NCI-H524 (cell line): ENCODE measurements around the gene CALN1.
"Not testable (repeated sequence)": the region's sequence is repeated elsewhere in the genome, so short reads cannot be mapped to it uniquely, and the experiment has no call there.

ENCODE experiments used
- DNase-seq, 2 experiments: peaks; one replicate each; lab custom pipeline; 2025; lab: John Stamatoyannopoulos, UW

The CALN1 gene

DNA sequence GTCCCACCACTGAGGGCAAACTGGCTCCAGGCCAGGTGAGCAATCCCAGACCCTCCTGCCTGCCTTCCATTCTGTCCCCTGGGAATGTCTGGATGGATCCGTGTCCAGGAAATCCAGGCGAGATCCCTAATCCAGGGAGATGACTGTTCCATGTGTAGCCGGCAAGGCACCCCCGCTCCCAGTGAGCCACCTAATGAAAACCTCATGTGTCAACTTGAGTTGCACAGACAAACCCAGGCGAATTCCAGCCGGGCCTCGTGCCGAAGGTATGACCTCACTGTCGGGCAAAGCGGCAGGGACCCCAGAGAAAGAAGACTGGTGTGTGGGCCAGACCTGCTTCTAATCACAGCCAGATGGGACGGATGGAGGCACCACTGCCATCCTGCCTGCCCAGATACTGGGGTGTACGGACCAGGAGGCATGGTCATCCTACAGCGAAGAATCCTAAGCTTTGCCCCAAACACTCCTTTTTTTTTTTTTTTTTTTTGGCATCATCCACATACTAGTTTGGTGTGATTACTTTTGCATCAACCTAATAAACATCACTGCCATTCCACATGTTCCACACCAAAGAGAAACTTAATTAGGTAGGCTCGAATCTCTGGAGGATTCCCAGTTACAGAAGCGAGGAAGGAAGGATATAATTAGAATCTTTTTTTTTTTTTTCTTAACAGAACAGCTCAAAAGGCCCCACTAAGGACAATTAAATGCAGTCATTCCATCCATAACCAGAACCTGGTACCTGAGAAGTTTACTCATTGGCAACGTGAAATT, 313.1 kb downstream of the CALN1 start:
- no peak for DNase-seq

DNA sequence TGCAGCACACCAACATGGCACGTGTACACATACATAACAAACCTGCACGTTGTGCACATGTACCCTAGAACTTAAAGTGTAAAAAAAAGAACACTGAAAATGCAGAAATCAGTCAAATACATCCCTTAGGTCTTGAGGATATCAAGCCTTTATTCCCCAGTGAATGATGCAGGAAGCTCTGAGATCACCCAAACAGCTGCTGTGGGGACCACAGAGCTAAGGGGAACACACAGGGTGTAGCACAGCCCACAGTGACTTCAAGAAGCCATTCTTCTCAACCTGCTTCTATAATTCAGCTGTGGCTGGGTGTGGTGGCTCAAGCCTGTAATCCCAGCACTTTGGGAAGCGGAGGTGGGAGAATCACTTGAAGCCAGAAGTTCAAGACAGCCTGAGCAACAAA, 314.9 kb downstream of the CALN1 start:
- no peak for DNase-seq

- DNase-seq, result no peak
Measured at GRCh38 chr7:72092769-72093168, 319.4 kb downstream of the CALN1 start.

DNA sequence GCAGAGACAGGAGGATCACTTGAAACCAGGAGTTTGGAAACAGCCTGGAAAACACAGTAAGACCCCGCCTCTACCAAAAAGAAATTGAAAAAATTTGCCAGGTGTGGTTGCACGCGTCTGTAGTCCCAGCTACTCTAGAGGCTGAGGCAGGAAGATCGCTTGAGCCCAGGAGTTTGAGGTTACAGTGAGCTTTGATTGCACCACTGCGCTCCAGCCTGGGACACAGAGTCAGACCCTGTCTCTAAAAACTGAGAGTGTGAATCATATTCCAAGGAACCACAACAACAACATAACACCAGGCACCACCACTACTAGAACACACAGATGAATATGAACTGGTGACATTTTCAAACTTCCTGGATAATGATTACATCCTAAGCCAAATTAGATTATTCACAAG, 324.2 kb downstream of the CALN1 start:
- DNase-seq, result no peak

DNA sequence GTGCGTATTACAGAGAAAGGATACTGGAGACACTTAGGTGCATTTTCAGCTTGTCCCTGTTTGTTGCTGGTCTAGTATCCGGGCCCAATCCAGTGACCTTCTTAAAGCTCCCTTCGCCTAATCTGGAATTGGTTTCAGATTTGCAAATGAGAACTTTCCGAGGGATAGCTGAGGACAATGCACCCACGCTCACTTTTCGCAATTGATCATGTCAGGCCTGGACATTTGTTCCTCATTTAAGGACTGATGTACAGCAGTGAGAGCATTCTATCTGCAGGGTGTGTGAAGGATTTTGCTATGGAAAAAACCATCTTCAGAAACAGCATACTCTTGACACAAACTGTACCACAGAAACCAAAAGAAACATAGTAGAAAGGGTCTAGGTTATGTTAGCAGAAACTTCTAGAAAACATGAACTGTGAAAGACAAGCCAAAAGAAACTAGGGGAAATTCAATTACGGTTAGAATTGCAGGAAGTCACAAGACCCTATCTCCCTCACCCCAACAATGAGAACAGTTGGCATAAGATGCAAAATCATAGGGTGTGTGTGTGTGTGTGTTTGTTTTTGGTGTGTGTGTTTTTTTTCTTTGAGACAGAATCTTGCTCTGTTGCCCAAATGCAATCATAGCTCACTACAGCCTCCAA, 331.1 kb downstream of the CALN1 start:
- DNase-seq, result no peak

DNA sequence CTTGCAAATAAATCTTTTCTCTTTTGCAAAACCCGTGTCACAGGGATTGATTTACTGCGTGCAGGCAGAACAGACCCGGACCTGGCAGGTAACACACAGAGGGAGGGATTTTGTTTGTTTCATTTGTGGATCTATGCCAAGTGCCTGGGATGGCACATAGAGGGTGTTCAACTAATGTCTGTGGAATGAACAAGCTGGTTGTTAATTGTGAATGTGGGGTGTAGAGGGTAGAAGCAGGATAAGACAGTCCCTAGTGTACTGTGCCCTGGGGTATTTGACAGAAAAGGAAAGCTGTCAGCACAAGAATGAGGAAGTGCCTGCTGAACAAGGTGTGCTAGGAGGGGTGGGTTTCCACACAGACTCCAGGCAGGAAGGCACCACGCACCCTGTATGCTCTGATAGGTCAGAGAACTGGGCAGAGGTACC, 331.8 kb downstream of the CALN1 start:
- no peak for DNase-seq

DNA sequence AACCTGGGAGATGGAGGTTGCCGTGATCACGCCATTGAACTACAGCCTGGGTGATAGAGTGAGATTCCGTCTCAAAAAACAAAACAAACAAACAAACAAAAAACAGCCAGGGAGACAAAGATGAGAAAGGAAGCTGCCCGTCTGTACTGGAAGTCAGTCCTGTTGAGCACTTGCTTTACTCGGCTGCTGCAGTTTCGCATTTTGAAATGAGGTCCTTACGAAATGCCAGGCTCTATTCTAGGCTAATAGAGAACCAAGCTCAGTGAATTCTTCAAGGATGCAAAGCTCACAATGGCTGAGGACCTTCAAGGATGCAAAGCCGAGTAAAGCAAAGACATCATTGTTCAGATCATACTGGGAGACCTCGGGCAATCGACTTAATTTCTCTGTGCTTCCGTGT, 333.3 kb downstream of the CALN1 start:
- no peak for DNase-seq

DNA sequence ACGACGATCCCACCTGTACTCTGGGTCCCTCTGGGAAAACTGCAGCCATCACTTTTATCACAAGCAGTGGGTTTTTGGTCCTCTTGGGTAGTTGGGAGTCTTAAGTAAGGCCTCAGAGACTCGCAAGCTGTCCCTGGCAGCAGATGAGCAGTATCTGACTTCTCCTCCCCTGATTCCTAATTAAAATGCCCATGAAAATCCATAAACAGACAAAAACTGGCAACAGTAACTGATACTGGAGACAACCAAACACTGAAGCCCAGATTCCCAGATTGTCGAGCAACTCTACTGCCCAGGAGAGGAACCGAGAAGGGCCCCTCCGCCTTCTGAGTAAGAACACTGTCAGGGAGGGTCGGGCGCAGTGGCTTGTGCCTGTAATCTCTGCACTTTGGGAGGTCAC, 333.8 kb downstream of the CALN1 start:
- DNase-seq, result no peak

GRCh38 chr7:72077786-72078185, 334.4 kb downstream of the CALN1 start:
- no peak for DNase-seq

GRCh38 chr7:72072901-72073300, 339.2 kb downstream of the CALN1 start:
- no peak for DNase-seq

- peak in 1 of 2 experiments; percentile 11 for DNase-seq
Measured at GRCh38 chr7:72069263-72069662, 342.9 kb downstream of the CALN1 start.

GRCh38 chr7:72065764-72066163, 346.4 kb downstream of the CALN1 start:
- not testable (repeated sequence) for DNase-seq

- DNase-seq, result no peak
Measured at GRCh38 chr7:72064916-72065315, 347.2 kb downstream of the CALN1 start.

DNA sequence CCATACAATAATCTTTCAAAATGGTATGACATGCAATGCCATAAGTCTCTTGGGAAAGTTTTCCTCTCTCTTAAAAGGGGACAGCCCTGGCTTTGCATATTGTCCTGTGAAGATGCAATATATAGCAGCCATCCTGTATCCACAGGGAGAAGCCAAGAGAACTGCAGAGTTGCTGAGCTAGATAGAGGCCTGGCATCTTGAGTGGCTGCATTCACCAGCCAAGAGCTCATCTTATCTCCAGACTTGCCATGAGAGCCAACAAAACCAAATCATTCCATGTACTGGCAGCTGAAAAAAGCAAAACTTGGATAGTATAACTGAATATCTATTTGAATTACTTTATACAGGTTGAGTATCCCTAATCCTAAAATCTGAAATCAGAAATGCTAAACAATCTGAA, 348.8 kb downstream of the CALN1 start:
- no peak for DNase-seq

- no peak for DNase-seq
Measured at GRCh38 chr7:72062666-72063065, 349.5 kb downstream of the CALN1 start.

DNA sequence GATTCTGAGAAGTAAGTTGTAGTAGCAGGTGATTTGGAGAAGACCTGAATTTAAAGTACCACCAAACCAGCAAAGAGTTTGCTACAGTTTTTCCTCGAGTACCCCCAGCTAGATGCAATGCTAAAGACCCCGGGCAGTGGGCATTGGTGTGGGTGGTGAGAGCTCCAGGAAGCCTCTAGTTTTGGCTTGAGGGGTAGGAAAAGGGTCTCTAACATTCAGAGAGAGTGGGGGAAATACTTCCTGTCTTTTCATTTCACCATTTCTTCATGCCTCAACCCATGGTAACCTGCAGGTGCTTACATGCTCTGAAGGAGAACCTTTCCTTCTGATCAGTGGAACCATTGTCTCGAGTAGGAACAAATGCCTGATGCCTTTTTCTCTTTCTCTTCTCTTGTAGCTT, 352.2 kb downstream of the CALN1 start:
- no peak for DNase-seq

DNA sequence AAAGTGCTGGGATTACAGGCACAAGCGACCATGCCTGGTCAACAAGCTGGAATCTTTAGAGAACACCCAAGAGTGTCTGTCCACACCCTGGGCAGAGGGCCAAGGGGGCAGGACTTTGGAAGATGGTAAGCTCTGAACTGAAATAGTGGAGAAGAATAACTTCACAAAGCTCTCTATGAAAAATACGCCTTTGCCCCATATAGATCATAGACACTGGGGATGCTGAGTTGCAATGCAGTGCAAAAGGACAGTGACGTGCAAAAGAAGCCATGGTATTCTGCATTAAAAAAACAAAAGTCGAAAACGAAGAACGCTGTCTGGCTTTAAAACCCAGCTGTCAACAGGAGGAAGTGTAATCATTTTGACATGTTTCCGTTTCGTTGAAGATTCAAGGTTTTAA, 353.6 kb downstream of the CALN1 start:
- DNase-seq, result no peak

GRCh38 chr7:72057796-72058195, 354.3 kb downstream of the CALN1 start:
- no peak for DNase-seq

GRCh38 chr7:72057231-72057630, 354.9 kb downstream of the CALN1 start:
- DNase-seq, result no peak

DNA sequence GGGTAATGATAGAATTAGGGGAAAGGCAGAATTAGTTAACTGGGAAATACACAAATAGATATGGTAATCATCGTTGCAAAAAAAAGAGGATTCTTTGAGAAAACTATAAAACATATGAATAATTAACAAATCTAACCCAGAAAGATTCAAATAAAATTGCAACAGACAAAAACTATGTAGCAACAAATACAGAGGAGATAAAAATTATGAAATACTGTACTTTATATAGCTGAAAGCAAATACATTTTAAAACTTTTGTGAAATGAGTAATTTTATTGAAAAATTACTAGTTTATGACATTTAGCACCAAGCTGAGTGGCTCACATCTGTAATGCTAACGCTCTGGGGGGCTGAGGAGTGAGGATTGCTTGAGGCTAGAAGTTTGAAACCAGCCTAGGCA, 356.7 kb downstream of the CALN1 start:
- no peak for DNase-seq

DNA sequence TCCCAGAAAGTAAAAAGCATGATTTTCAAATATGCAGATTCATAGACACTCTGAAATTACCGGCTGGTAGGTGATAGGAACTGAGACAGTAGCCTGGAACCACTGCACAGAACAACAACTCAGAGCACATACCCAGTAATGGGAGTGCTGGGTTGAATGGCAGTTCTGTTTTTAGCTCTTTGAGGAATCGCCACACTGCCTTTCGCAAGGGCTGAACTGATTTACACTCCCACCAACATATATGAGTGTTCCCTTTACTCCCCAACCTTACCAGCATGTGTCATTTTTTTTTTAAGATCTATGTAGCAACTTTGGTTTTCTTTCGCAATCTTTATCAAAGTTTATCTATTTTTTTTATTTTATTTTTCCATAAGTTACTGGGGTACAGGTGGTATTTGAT, 358.8 kb downstream of the CALN1 start:
- DNase-seq, result no peak

DNA sequence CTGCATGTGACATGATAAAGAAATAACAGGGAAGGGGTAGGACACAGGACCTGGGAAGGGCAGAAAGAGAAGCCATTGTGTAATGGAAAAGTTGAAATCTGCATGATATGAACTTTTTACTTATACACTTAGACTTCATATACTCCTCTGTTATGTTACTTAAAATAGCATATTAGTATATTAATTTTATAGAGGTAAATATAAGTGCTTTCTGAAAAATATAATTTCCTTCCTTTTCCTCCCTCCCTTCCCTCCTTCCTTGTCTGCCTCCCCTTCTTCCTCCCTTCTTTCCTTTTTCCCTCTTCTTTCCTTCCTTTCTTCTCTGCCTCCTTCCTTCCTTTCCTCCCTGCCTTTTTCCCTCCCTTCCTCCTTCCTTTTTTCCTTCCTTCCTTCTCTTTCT, 363.7 kb downstream of the CALN1 start:
- no peak for DNase-seq

DNA sequence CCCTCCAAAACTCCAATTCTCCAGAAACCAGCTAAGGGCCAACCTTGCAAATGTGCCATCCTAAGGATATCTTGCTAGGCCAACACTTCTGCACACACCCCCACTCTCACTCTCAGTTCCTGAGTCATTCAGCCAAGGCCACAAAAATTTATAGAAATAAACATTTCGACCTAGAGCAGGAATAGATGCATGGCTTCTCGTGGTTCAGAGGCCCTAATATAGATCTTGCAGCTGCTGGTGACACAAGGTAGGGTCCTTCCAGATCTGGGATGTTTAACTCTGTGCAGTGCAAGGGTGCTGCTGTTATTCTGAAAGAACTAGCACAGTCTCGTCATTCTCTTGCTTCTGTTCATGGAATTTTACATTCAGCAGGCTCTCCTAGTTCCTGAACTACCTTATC, 369.3 kb downstream of the CALN1 start:
- DNase-seq, result no peak

DNA sequence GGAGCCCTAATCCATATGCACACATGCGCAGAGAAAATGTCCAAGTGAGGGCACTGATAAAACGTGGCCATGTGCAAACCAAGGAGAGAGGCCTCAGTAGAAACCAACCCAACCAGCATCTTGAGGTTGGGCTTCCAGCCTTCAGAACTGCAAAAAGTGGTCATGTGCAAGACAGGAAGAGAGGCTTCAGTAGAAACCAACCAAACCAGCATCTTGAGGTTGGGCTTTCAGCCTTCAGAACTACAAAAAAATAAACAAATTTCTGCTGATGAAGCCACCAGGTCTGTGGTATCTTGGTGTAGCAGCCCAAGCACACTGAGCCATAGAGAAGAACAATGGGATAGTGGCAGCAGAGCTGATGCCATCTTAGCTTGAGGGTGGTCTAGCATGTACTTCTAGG, 371.5 kb downstream of the CALN1 start:
- no peak for DNase-seq
